ENCODE results near the gene CBX7. TPM values are rescaled to one million over a fixed set of nuclear protein-coding genes. Genes with fewer than 3 reads are reported as not detected.

Gene CBX7
- polyA plus RNA-seq, 1 experiment = 5.3 TPM

DNA sequence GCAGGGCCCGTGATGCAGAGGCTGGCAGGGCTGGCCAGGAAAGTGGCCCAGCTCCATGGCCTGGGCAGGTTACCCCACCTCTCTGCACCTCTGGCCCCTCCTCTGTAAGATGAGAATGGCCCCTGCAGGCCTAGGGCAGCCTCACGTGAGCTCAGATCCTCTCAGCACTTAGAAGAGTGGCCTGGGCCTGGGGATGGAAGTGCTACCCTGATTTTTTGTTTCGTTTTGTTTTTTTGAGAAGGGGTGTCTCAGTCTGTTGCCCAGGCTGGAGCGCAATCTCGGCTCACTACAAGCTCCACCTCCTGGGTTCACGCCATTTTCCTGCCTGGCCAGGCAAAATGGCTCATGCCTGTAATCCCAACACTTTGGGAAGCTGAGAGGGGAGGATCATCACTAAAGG, 54.5 kb downstream of the CBX7 start:
- Histone ChIP-seq H3K27me3 (ENCODE audit: control insufficient read depth, insufficient read depth, low read length) (peaks cover 3% of the 10 kb centered on the region; the same call in 1 of the 2 replicates), H3K36me3 (ENCODE audit: control insufficient read depth, insufficient read depth, low read length) (no peaks in the 10 kb centered on the region), H3K4me3 (ENCODE audit: low read depth, low read length) (no peak overlapping the region)
- CTCF ChIA-PET = no interaction called here
- TF ChIP-seq, protein P1, sequence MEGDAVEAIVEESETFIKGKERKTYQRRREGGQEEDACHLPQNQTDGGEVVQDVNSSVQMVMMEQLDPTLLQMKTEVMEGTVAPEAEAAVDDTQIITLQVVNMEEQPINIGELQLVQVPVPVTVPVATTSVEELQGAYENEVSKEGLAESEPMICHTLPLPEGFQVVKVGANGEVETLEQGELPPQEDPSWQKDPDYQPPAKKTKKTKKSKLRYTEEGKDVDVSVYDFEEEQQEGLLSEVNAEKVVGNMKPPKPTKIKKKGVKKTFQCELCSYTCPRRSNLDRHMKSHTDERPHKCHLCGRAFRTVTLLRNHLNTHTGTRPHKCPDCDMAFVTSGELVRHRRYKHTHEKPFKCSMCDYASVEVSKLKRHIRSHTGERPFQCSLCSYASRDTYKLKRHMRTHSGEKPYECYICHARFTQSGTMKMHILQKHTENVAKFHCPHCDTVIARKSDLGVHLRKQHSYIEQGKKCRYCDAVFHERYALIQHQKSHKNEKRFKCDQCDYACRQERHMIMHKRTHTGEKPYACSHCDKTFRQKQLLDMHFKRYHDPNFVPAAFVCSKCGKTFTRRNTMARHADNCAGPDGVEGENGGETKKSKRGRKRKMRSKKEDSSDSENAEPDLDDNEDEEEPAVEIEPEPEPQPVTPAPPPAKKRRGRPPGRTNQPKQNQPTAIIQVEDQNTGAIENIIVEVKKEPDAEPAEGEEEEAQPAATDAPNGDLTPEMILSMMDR (IDR thresholded peaks at IDR 0.05; ENCODE audit: insufficient read depth, low read depth, low read length) = no peak
- POLR2A ChIA-PET = no interaction called here
- no peak for DNase-seq (ENCODE audit: low read depth)

GRCh38 chr22:39097098-39098020, 55.1 kb downstream of the CBX7 start, which contains the start of gene APOBEC3H:
APOBEC3H (plus strand) TSS chr22:39097244; CDS start chr22:39100279, 3,035 bp downstream.
- ChIA-PET CTCF (no interaction called here), POLR2A (no interaction called here)
- TF ChIP-seq, protein P1 (IDR thresholded peaks at IDR 0.05; ENCODE audit: insufficient read depth, low read depth, low read length) = no peak
- peaks cover 3% of the 10 kb centered on the region; the same call in 1 of the 2 replicates for H3K27me3 ChIP-seq (ENCODE audit: control insufficient read depth, insufficient read depth, low read length)
- no peak for DNase-seq (ENCODE audit: low read depth)
- no peak within 1 kb of the TSS for H3K4me3 ChIP-seq (ENCODE audit: low read depth, low read length)
- no peaks in the 10 kb centered on the region for H3K36me3 ChIP-seq (ENCODE audit: control insufficient read depth, insufficient read depth, low read length)

DNA sequence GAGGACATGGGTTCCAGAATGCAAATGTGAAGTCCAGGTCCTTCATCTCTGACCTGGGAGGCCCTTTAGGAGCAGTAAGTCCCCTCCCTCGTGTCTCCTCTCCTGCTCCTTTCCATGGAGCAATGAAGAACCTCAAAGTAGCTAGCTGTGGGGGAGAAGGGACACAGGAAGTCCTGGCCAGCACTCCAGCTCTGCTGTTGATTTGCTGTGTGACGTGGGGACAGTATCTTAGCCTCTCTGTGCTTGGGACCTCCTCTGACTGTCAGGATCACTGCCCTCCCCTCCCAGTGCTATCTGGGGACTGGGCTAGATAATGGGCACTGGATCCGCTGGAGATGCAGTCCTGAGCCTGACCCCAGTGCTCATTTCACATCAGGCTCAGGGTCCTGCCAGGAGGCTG, 56.5 kb downstream of the CBX7 start:
- ChIA-PET POLR2A (no interaction called here), CTCF (no interaction called here)
- TF ChIP-seq, protein P1 (IDR thresholded peaks at IDR 0.05; ENCODE audit: insufficient read depth, low read depth, low read length) = no peak
- Histone ChIP-seq H3K36me3 (ENCODE audit: control insufficient read depth, insufficient read depth, low read length) (no peaks in the 10 kb centered on the region), H3K4me3 (ENCODE audit: low read depth, low read length) (no peak overlapping the region), H3K27me3 (ENCODE audit: control insufficient read depth, insufficient read depth, low read length) (peaks cover 4% of the 10 kb centered on the region)
- DNase-seq (ENCODE audit: low read depth) = no peak

- no peak overlapping the region for H3K4me3 ChIP-seq (ENCODE audit: low read depth, low read length)
- ChIA-PET POLR2A (no interaction called here), CTCF (interaction anchor here (0.7 kb wide), 1 partner anchor 87 kb away, joined by 3 read pairs; no protein-coding TSS in a partner anchor)
- H3K36me3 ChIP-seq (ENCODE audit: control insufficient read depth, insufficient read depth, low read length) = no peaks in the 10 kb centered on the region
- H3K27me3 ChIP-seq (ENCODE audit: control insufficient read depth, insufficient read depth, low read length) = peaks cover 4% of the 10 kb centered on the region
- DNase-seq (ENCODE audit: low read depth) = no peak
- TF ChIP-seq, protein P1 (IDR thresholded peaks at IDR 0.05; ENCODE audit: insufficient read depth, low read depth, low read length) = no peak
Observed at GRCh38 chr22:39094717-39095389, 57.6 kb downstream of the CBX7 start.
